HepG2 (cell line): ENCODE measurements around the gene NDUFB7. TPM values are rescaled to one million over a fixed set of nuclear protein-coding genes. Genes with fewer than 3 reads are reported as not detected.
A peak's percentile ranks its signal among the peaks of the same experiment; 100 is the strongest.

Source experiments
- AGO1 ChIP-seq: fragments of 200-400 bp; formaldehyde crosslinking; IDR thresholded peaks from 2 replicates; pipeline ENCODE4 v1.6.1; 2017; ENCODE audit warnings: mild to moderate bottlenecking, low read depth, low read length, moderate library complexity; ENCODE audit not compliant: poor library complexity, severe bottlenecking
- KIAA2018 ChIP-seq: sonication (generic); formaldehyde crosslinking; IDR thresholded peaks from 2 replicates; pipeline ENCODE4 v1.5.0; 2020; ENCODE audit warnings: mild to moderate bottlenecking, missing genetic modification reagents, borderline replicate concordance
- TGIF2 ChIP-seq: IDR thresholded peaks from 2 replicates; pipeline ENCODE4 v1.6.1; 2016; ENCODE audit warnings: control low read depth, missing compliant biosample characterization
- ZNF768 ChIP-seq: sonication (generic); formaldehyde crosslinking; IDR thresholded peaks from 2 replicates; pipeline ENCODE4 v1.4.0; 2020; ENCODE audit warnings: missing genetic modification reagents
- ZNF792 ChIP-seq: IDR thresholded peaks from 2 replicates; pipeline ENCODE4 v1.6.1; 2016
- polyA plus RNA-seq, 8 experiments: library from polyadenylated mRNA; depleted of rRNA in 3 of 8; stranded (reverse) in 7 of 8; unstranded in 1 of 8; fragments of >200 nt; fragmentation: Illumina TruSeq in 4 of 8; extraction: Trizol in 4 of 8; gene quantifications; 2 replicates each; pipeline versions ENCODE4 v1.2.1 to v1.2.3, GENCODE V29; 2011 to 2016; ENCODE audit warnings: low read depth in 4 of 8, missing spikeins in 1 of 8, mixed read lengths in 1 of 8; ENCODE audit not compliant: insufficient read depth in 1 of 8
- total RNA-seq, 5 experiments: library from RNA; depleted of rRNA; stranded (reverse); fragments of >200 nt; fragmentation: Illumina TruSeq; extraction: Trizol; gene quantifications; 2 replicates each; pipeline ENCODE4 v1.2.3, GENCODE V29; 2016; ENCODE audit warnings: low read depth in 1 of 5

Gene NDUFB7
- total and polyA plus RNA-seq, 2 of the 13 experiments (the other 11 are each of a cell fraction or from before 2014, with no cell fraction given), result 156 to 198 TPM

GRCh38 chr19:14517446-14517839 lies 54.4 kb downstream of the NDUFB7 start (continued):
- 0 out of 2 replicates have a peak, but pooled peaks have one; percentile 8 for TF ChIP-seq KIAA2018 (CRISPR knock-in tag)
- TF ChIP-seq AGO1, result peak; percentile 99
- TF ChIP-seq ZNF792 (CRISPR knock-in tag), result no peak
- TF ChIP-seq ZNF768 (CRISPR knock-in tag), result no peak
- 0 out of 2 replicates have a peak, but pooled peaks have one; percentile 34 for TF ChIP-seq TGIF2 (CRISPR knock-in tag)
